AG04449 (cell line): ENCODE results near the gene CDC42EP3.

ENCODE experiments used
- CTCF ChIA-PET: fragments of 350-600 bp; formaldehyde crosslinking; extraction: SDS; loops from one replicate; lab custom pipeline; 2021; ENCODE audit warnings: antibody characterized with exemption; lab: Yijun Ruan, JAX
- POLR2A ChIA-PET: fragments of 400-600, 350-600 bp; formaldehyde crosslinking; extraction: SDS; loops from one replicate; lab custom pipeline; 2020; ENCODE audit warnings: antibody characterized with exemption, inconsistent platforms; lab: Yijun Ruan, JAX
- DNase-seq: peaks from one replicate; pipeline ENCODE4 v3.0.0-alpha.2; 2010; ENCODE audit warnings: low read depth, low spot score
- H3K4me3 ChIP-seq: 2 replicates; pipeline ENCODE4 v1.5.1; 2011; ENCODE audit warnings: low read depth, mild to moderate bottlenecking, control low read depth, low read length
- CTCF ChIP-seq: IDR thresholded peaks from one replicate; pipeline ENCODE4 v1.5.1; 2011; ENCODE audit warnings: mild to moderate bottlenecking, moderate library complexity, low read length, control low read depth, inconsistent platforms; ENCODE audit not compliant: insufficient read depth; ENCODE audit errors: missing control alignments

Gene CDC42EP3

DNA sequence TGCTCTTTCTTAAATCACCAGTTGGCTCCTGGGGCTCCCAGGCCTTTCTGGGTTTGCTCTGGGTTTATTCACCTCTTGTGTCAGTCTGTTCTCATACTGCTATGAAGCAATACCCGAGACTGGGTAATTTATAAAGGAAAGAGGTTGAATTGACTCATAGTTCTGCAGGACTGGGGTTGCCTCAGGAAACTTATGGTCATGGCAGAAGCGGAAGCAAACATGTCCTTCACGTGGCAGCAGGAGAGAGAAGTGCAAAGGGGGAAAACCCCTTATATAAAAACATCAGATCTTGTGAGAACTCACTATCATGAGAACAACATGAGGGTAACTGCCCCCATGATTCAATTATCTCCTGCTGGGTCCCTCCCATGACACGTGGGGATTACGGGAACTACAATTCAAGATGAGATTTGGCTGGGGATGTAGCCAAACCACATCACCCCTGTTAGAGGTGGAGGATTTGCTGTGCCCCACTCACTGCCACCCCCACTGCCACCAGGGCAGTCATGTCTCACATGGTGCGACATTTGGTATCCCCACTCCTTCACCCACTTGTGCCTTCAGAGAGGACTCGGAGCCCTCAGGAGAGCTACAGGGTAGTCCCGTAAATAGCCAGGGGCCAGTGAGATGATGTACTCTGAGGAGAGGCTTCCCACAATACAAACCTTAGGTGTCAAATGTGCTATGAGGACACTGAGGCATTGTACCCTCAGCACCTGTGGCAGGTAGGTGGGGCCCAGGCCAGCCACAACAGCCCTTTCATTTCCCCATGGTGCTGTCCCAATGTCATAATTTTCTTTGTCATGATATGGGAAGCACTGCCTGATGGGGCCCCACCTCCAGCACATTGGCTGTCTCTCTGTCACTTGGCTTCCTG, 35.7 kb downstream of the CDC42EP3 start:
- ChIA-PET CTCF (interaction anchor here (2.3 kb wide), 2 partner anchors 221 to 241 kb away, joined by 12 to 13 read pairs; no protein-coding TSS in a partner anchor), POLR2A (interaction anchor here (1.0 to 1.9 kb wide), 2 partner anchors 16 to 53 kb away, joined by 3 to 5 read pairs; no protein-coding TSS in a partner anchor)
- no peak for TF ChIP-seq CTCF
- no peak for DNase-seq
- no peak overlapping the region for H3K4me3 ChIP-seq

GRCh38 chr2:37634914-37635503, 36.4 kb downstream of the CDC42EP3 start:
- ChIA-PET CTCF (interaction anchor here (0.9 to 4.2 kb wide), 6 partner anchors 12 to 239 kb away, joined by 3 to 25 read pairs (median 3); no protein-coding TSS in a partner anchor), POLR2A (interaction anchor here (0.7 to 1.9 kb wide), 2 partner anchors 53 to 107 kb away, joined by 3 to 5 read pairs; no protein-coding TSS in a partner anchor)
- no peak overlapping the region for H3K4me3 ChIP-seq
- DNase-seq: no peak
- no peak for TF ChIP-seq CTCF

- no peak for DNase-seq
- TF ChIP-seq CTCF: no peak
- no peak overlapping the region for H3K4me3 ChIP-seq
- POLR2A ChIA-PET: no interaction called here
- CTCF ChIA-PET: interaction anchor here (0.9 to 4.2 kb wide), 7 partner anchors 15 to 243 kb away, joined by 3 to 25 read pairs (median 3); no protein-coding TSS in a partner anchor
Measured at GRCh38 chr2:37633845-37634244, 37.6 kb downstream of the CDC42EP3 start.

GRCh38 chr2:37633234-37633633, 38.2 kb downstream of the CDC42EP3 start:
- no peak for DNase-seq
- ChIA-PET POLR2A (interaction anchor here (0.6 to 1.2 kb wide), 3 partner anchors 19 to 219 kb away, joined by 3 to 4 read pairs (median 4); no protein-coding TSS in a partner anchor), CTCF (interaction anchor here (0.7 to 4.2 kb wide), 5 partner anchors 17 to 244 kb away, joined by 3 to 25 read pairs (median 3); no protein-coding TSS in a partner anchor)
- H3K4me3 ChIP-seq: no peak overlapping the region
- no peak for TF ChIP-seq CTCF

GRCh38 chr2:37632310-37632709, 39.1 kb downstream of the CDC42EP3 start:
- ChIA-PET POLR2A (interaction anchor here (0.6 to 1.2 kb wide), 3 partner anchors 60 to 218 kb away, joined by 3 to 4 read pairs (median 3); no protein-coding TSS in a partner anchor), CTCF (interaction anchor here (0.8 to 4.2 kb wide), 5 partner anchors 16 to 245 kb away, joined by 3 to 25 read pairs (median 5); no protein-coding TSS in a partner anchor)
- DNase-seq: no peak
- H3K4me3 ChIP-seq: no peak overlapping the region
- TF ChIP-seq CTCF: no peak
